ENCODE results near the gene SOCS4. TPM values are rescaled to one million over a fixed set of nuclear protein-coding genes. Genes with fewer than 3 reads are reported as not detected.
"Not testable (repeated sequence)": the region's sequence is repeated elsewhere in the genome, so short reads cannot be mapped to it uniquely, and the experiment has no call there.

SOCS4 gene
- total RNA-seq (2014; rRNA removed; shearing (Covaris generic)), result 15.7 and 16.4 TPM in 2 replicates
- 9.2 and 11.7 TPM in 2 replicates for polyA plus RNA-seq (2015; cell fraction: cytosol; rRNA removed)
- polyA plus RNA-seq (2015; cell fraction: nucleus; rRNA removed), result 41.4 and 45.4 TPM in 2 replicates

- in situ Hi-C loops (cut with HindIII; ENCODE audit: low pct_unique_long_range_greater_than_20kb, low sequenced_read_pairs), result no loop called here
- peak; percentile 89 for DNase-seq (ENCODE audit: low read depth, low spot score)
These were observed at the start of gene SOCS4, which contains the start of gene WDHD1 for GRCh38 chr14:55026793-55027561. Gene SOCS4, plus strand, starts transcription at chr14:55027236. Its CDS starts 15,806 bp downstream, at chr14:55043042. Gene WDHD1, minus strand, starts transcription at chr14:55027099. Its CDS starts 312 bp downstream, at chr14:55026787.

GRCh38 chr14:54979039-54979438 is 48.0 kb upstream of the SOCS4 start:
- no peak for DNase-seq (ENCODE audit: low read depth, low spot score)
- in situ Hi-C loops (cut with HindIII; ENCODE audit: low pct_unique_long_range_greater_than_20kb, low sequenced_read_pairs), result no loop called here

- DNase-seq (ENCODE audit: low read depth, low spot score), result peak; percentile 11
- in situ Hi-C loops (cut with HindIII; ENCODE audit: low pct_unique_long_range_greater_than_20kb, low sequenced_read_pairs), result no loop called here
These were observed 45.3 kb upstream of the SOCS4 start for GRCh38 chr14:54981698-54982097.

GRCh38 chr14:54985156-54985555 is 41.9 kb upstream of the SOCS4 start:
- no peak for DNase-seq (ENCODE audit: low read depth, low spot score)
- in situ Hi-C loops (cut with HindIII; ENCODE audit: low pct_unique_long_range_greater_than_20kb, low sequenced_read_pairs), result no loop called here

- no peak for DNase-seq (ENCODE audit: low read depth, low spot score)
These were observed 26.7 kb upstream of the SOCS4 start for GRCh38 chr14:55000381-55000780.

GRCh38 chr14:55005071-55005470 is 22.0 kb upstream of the SOCS4 start:
- in situ Hi-C loops (cut with HindIII; ENCODE audit: low pct_unique_long_range_greater_than_20kb, low sequenced_read_pairs), result no loop called here
- DNase-seq (ENCODE audit: low read depth, low spot score), result no peak

More at GRCh38 chr14:55000381-55000780, 26.7 kb upstream of the SOCS4 start:
- in situ Hi-C loops (cut with HindIII; ENCODE audit: low pct_unique_long_range_greater_than_20kb, low sequenced_read_pairs), result no loop called here

- no peak for DNase-seq (ENCODE audit: low read depth, low spot score)
- in situ Hi-C loops (cut with HindIII; ENCODE audit: low pct_unique_long_range_greater_than_20kb, low sequenced_read_pairs), result no loop called here
These were observed 12.0 kb upstream of the SOCS4 start for GRCh38 chr14:55015006-55015405.

- no peak for DNase-seq (ENCODE audit: low read depth, low spot score)
- in situ Hi-C loops (cut with HindIII; ENCODE audit: low pct_unique_long_range_greater_than_20kb, low sequenced_read_pairs), result no loop called here
These were observed 7.0 kb upstream of the SOCS4 start for GRCh38 chr14:55019968-55020554.

- in situ Hi-C loops (cut with HindIII; ENCODE audit: low pct_unique_long_range_greater_than_20kb, low sequenced_read_pairs); DNase-seq (ENCODE audit: low read depth, low spot score): not testable (repeated sequence)
These were observed 2.7 kb upstream of the SOCS4 start for GRCh38 chr14:55024365-55024764.

- DNase-seq (ENCODE audit: low read depth, low spot score), result no peak
- in situ Hi-C loops (cut with HindIII; ENCODE audit: low pct_unique_long_range_greater_than_20kb, low sequenced_read_pairs), result no loop called here
These were observed 1.1 kb upstream of the SOCS4 start for GRCh38 chr14:55025948-55026347.

GRCh38 chr14:55026441-55026792 is 619 bp upstream of the SOCS4 start:
- in situ Hi-C loops (cut with HindIII; ENCODE audit: low pct_unique_long_range_greater_than_20kb, low sequenced_read_pairs), result no loop called here
- DNase-seq (ENCODE audit: low read depth, low spot score), result no peak

GRCh38 chr14:55028066-55028465 is 1.0 kb downstream of the SOCS4 start:
- DNase-seq (ENCODE audit: low read depth, low spot score), result no peak
- in situ Hi-C loops (cut with HindIII; ENCODE audit: low pct_unique_long_range_greater_than_20kb, low sequenced_read_pairs), result no loop called here

GRCh38 chr14:55028476-55028875 is 1.4 kb downstream of the SOCS4 start:
- in situ Hi-C loops (cut with HindIII; ENCODE audit: low pct_unique_long_range_greater_than_20kb, low sequenced_read_pairs), result no loop called here
- no peak for DNase-seq (ENCODE audit: low read depth, low spot score)

- no peak for DNase-seq (ENCODE audit: low read depth, low spot score)
- in situ Hi-C loops (cut with HindIII; ENCODE audit: low pct_unique_long_range_greater_than_20kb, low sequenced_read_pairs), result no loop called here
These were observed 4.2 kb downstream of the SOCS4 start for GRCh38 chr14:55031190-55031589.

- in situ Hi-C loops (cut with HindIII; ENCODE audit: low pct_unique_long_range_greater_than_20kb, low sequenced_read_pairs); DNase-seq (ENCODE audit: low read depth, low spot score): not testable (repeated sequence)
These were observed 11.0 kb downstream of the SOCS4 start for GRCh38 chr14:55037995-55038394.

- DNase-seq (ENCODE audit: low read depth, low spot score), result no peak
- in situ Hi-C loops (cut with HindIII; ENCODE audit: low pct_unique_long_range_greater_than_20kb, low sequenced_read_pairs), result no loop called here
These were observed 11.7 kb downstream of the SOCS4 start for GRCh38 chr14:55038708-55039107.

- DNase-seq (ENCODE audit: low read depth, low spot score), result no peak
- in situ Hi-C loops (cut with HindIII; ENCODE audit: low pct_unique_long_range_greater_than_20kb, low sequenced_read_pairs), result no loop called here
These were observed 16.5 kb downstream of the SOCS4 start for GRCh38 chr14:55043528-55043927.

- no peak for DNase-seq (ENCODE audit: low read depth, low spot score)
- in situ Hi-C loops (cut with HindIII; ENCODE audit: low pct_unique_long_range_greater_than_20kb, low sequenced_read_pairs), result no loop called here
These were observed 18.1 kb downstream of the SOCS4 start for GRCh38 chr14:55045087-55045486.
